Activated CD8-positive, alpha-beta memory T cell treated with anti-CD3 and anti-CD28 coated beads, Interleukin-2, amount 10 ng/mL, durations not matched to agents 7 days and 5 days (primary cell): Measurements from ENCODE around the gene RAD23B. TPM values are rescaled to one million over a fixed set of nuclear protein-coding genes. Genes with fewer than 3 reads are reported as not detected.

Experiments
- ATAC-seq: fragments of 150-1000 bp; cut with Tn5 transposase; one replicate; pipeline ENCODE4 v1.10.0; 2021; ENCODE audit warnings: moderate library complexity
- CTCF ChIA-PET: fragments of 350-600 bp; sonication (Branson Sonifier 250); formaldehyde crosslinking; loops from one replicate; lab custom pipeline; 2021; ENCODE audit warnings: antibody characterized with exemption; lab: Charles Lee
- DNase-seq: peaks from one replicate; pipeline ENCODE4 v3.0.0-alpha.2; 2020
- H3K27ac Mint-ChIP-seq: one replicate; pipeline ENCODE4 v1.8.0; 2021; ENCODE audit warnings: mild to moderate bottlenecking, mixed read lengths
- H3K27me3 Mint-ChIP-seq: one replicate; pipeline ENCODE4 v1.8.0; 2021; ENCODE audit warnings: mixed read lengths
- H3K36me3 Mint-ChIP-seq: one replicate; pipeline ENCODE4 v1.8.0; 2021; ENCODE audit warnings: mild to moderate bottlenecking, mixed read lengths
- H3K4me1 Mint-ChIP-seq: one replicate; pipeline ENCODE4 v1.8.0; 2021; ENCODE audit warnings: mixed read lengths
- H3K4me3 Mint-ChIP-seq: one replicate; pipeline ENCODE4 v1.8.0; 2021; ENCODE audit warnings: mild to moderate bottlenecking, moderate library complexity, mixed read lengths
- H3K9me3 Mint-ChIP-seq: one replicate; pipeline ENCODE4 v1.8.0; 2022; ENCODE audit warnings: low read depth, mixed read lengths
- total RNA-seq, 2 experiments: library from RNA; stranded (reverse); gene quantifications; one replicate each; pipeline ENCODE4 v1.2.3, GENCODE V29; 2021

The RAD23B gene
- total RNA-seq, 2 experiments from 2014 or later, result 98.7 to 109 TPM

- ATAC-seq (no peak), DNase-seq (no peak)
- peaks cover 17% of the 10 kb centered on the region for H3K4me1 Mint-ChIP-seq
- no peaks in the 10 kb centered on the region for H3K9me3 Mint-ChIP-seq
- H3K4me3 Mint-ChIP-seq, result no peak overlapping the region
- CTCF ChIA-PET, result interaction anchor here (1.4 kb wide), 1 partner anchor 68 kb away, joined by 6 read pairs; no protein-coding TSS in a partner anchor
- peaks cover 25% of the 10 kb centered on the region for H3K27me3 Mint-ChIP-seq
- no peak overlapping the region for H3K27ac Mint-ChIP-seq
- H3K36me3 Mint-ChIP-seq, result no peaks in the 10 kb centered on the region
These were observed 9.0 kb upstream of the RAD23B start for GRCh38 chr9:107274096-107274495.

- no peak overlapping the region for H3K27ac Mint-ChIP-seq
- H3K36me3 Mint-ChIP-seq, result no peaks in the 10 kb centered on the region
- CTCF ChIA-PET, result no interaction called here
These were observed 8.1 kb upstream of the RAD23B start for GRCh38 chr9:107274953-107275422.

GRCh38 chr9:107275530-107275929 lies 7.5 kb upstream of the RAD23B start:
- H3K36me3 Mint-ChIP-seq, result no peaks in the 10 kb centered on the region
- H3K27me3 Mint-ChIP-seq, result peaks cover 22% of the 10 kb centered on the region
- H3K4me3 Mint-ChIP-seq, result no peak overlapping the region
- CTCF ChIA-PET, result no interaction called here
- DNase-seq, result no peak
- peaks cover 13% of the 10 kb centered on the region for H3K4me1 Mint-ChIP-seq
- no peaks in the 10 kb centered on the region for H3K9me3 Mint-ChIP-seq
- H3K27ac Mint-ChIP-seq, result no peak overlapping the region
- ATAC-seq, result no peak

More at GRCh38 chr9:107274953-107275422, 8.1 kb upstream of the RAD23B start:
- Mint-ChIP-seq H3K27me3 (peaks cover 24% of the 10 kb centered on the region), H3K9me3 (no peaks in the 10 kb centered on the region), H3K4me1 (peaks cover 17% of the 10 kb centered on the region), H3K4me3 (no peak overlapping the region)
- DNase-seq (no peak), ATAC-seq (no peak)

- ATAC-seq (no peak), DNase-seq (no peak)
- H3K4me1 Mint-ChIP-seq, result peaks cover 20% of the 10 kb centered on the region
- CTCF ChIA-PET, result no interaction called here
- no peak overlapping the region for H3K27ac Mint-ChIP-seq
- H3K27me3 Mint-ChIP-seq, result peaks cover 19% of the 10 kb centered on the region
- no peak overlapping the region for H3K4me3 Mint-ChIP-seq
- no peaks in the 10 kb centered on the region for H3K36me3 Mint-ChIP-seq
- no peaks in the 10 kb centered on the region for H3K9me3 Mint-ChIP-seq
These were observed 5.9 kb upstream of the RAD23B start for GRCh38 chr9:107276966-107277710.

GRCh38 chr9:107277801-107278200 lies 5.3 kb upstream of the RAD23B start:
- no peak for ATAC-seq
- DNase-seq, result no peak
- CTCF ChIA-PET, result no interaction called here
- Mint-ChIP-seq H3K9me3 (no peaks in the 10 kb centered on the region), H3K36me3 (no peaks in the 10 kb centered on the region), H3K4me3 (no peak overlapping the region), H3K27ac (no peak overlapping the region), H3K4me1 (peaks cover 23% of the 10 kb centered on the region), H3K27me3 (peaks cover 19% of the 10 kb centered on the region)

DNA sequence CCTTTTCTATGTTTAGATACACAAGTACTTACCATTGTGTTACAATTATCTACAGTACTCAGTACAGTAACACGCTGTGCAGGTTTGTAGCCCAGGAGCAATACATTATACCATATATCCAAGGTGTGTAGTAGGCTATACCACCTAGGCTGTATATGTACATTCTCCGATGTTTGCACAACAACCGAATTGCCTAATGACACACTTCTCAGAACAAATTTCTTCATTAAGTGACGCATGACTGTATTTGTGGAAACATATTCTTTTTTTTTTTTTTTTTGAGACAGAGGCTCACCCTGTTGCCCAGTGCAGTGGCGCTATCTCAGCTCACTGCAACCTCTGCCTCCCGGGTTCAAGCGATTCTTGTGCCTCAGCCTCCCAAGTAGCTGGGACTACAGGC lies 4.0 kb upstream of the RAD23B start:
- peaks cover 11% of the 10 kb centered on the region for H3K27me3 Mint-ChIP-seq
- CTCF ChIA-PET, result no interaction called here
- H3K36me3 Mint-ChIP-seq, result peaks cover 2% of the 10 kb centered on the region
- ATAC-seq (no peak), DNase-seq (no peak)
- H3K27ac Mint-ChIP-seq, result no peak overlapping the region
- H3K9me3 Mint-ChIP-seq, result no peaks in the 10 kb centered on the region
- peaks cover 18% of the 10 kb centered on the region for H3K4me1 Mint-ChIP-seq
- H3K4me3 Mint-ChIP-seq, result no peak overlapping the region

DNA sequence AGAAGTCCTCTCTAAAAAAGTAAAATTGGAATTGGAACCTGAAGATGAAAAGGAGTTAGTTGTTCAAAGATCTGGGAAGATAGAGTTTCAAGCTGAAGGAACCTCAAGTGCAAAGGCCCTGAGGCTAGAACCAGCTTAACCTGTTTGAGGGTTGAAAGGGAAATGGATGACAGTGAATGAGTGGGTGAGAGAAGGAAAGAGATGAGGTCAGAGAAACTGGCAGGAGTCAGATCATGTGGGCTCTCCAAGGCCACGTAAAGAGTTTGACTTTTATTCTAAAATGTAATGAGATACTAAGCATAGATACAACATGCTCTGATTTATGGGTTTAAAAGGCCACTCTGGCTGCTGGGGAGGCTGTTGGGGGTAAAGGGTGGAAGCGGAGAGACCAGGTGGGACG lies 2.5 kb upstream of the RAD23B start:
- ATAC-seq (no peak), DNase-seq (no peak)
- H3K4me1 Mint-ChIP-seq, result peaks cover 24% of the 10 kb centered on the region
- H3K27me3 Mint-ChIP-seq, result peaks cover 3% of the 10 kb centered on the region
- H3K27ac Mint-ChIP-seq, result no peak overlapping the region
- CTCF ChIA-PET, result interaction anchor here (4.5 kb wide), 1 partner anchor 61 kb away, joined by 22 read pairs; no protein-coding TSS in a partner anchor
- no peak overlapping the region for H3K4me3 Mint-ChIP-seq
- no peaks in the 10 kb centered on the region for H3K9me3 Mint-ChIP-seq
- peaks cover 10% of the 10 kb centered on the region for H3K36me3 Mint-ChIP-seq

- no peak overlapping the region for H3K27ac Mint-ChIP-seq
- CTCF ChIA-PET, result interaction anchor here (4.5 kb wide), 1 partner anchor 60 kb away, joined by 22 read pairs; no protein-coding TSS in a partner anchor
- H3K27me3 Mint-ChIP-seq, result no peaks in the 10 kb centered on the region
- no peaks in the 10 kb centered on the region for H3K9me3 Mint-ChIP-seq
- peaks cover 30% of the 10 kb centered on the region for H3K4me1 Mint-ChIP-seq
- peaks cover 13% of the 10 kb centered on the region for H3K36me3 Mint-ChIP-seq
- no peak overlapping the region for H3K4me3 Mint-ChIP-seq
- ATAC-seq (no peak), DNase-seq (no peak)
These were observed 1.9 kb upstream of the RAD23B start for GRCh38 chr9:107281184-107281583.

DNA sequence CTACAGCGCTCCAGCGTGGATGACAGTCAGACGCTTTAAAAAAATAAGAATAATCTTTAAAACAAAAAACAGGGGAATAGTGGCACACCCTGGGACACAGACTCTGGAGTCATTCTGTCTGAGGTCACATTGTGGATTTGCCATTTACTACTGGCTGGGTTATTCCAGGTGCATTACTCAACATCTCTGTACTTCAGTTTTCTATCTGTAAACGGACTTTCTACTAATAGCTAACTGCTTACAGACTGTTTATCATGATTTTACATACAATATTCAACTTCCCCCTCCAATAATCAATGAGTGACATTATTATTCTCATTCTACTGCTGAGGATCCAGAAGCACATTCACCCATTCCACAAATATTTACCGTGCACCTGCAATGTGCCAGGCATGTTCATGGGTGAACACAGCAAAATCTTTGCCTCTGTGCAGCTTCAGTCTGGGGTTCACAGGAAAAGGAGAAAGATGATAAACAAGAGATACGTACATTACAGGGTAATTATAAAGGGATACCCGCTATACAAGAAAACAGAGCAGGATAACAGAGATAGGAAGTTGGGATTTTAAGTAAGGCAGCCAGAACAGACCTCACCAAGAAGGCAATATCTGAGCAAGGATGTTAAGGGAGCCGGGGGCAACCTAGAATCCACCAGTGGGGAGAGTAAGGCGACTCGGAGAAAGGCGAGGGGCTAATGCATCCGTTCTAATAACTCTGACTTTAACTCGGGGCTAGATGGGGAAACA lies 984 bp upstream of the RAD23B start:
- CTCF ChIA-PET, result interaction anchor here (1.0 to 4.5 kb wide), 3 partner anchors 22 to 109 kb away, joined by 4 to 22 read pairs (median 4); no protein-coding TSS in a partner anchor
- H3K4me1 Mint-ChIP-seq, result peaks cover 38% of the 10 kb centered on the region
- DNase-seq (no peak), ATAC-seq (no peak)
- H3K36me3 Mint-ChIP-seq, result peaks cover 13% of the 10 kb centered on the region
- H3K4me3 Mint-ChIP-seq, result peak overlapping the region; percentile 97
- no peaks in the 10 kb centered on the region for H3K27me3 Mint-ChIP-seq
- no peaks in the 10 kb centered on the region for H3K9me3 Mint-ChIP-seq
- H3K27ac Mint-ChIP-seq, result peak overlapping the region; percentile 76

GRCh38 chr9:107283623-107284616 lies 841 bp downstream of the RAD23B start:
- peaks cover 16% of the 10 kb centered on the region for H3K36me3 Mint-ChIP-seq
- H3K9me3 Mint-ChIP-seq, result no peaks in the 10 kb centered on the region
- DNase-seq (peak; percentile 85), ATAC-seq (peak; percentile 53)
- peak overlapping the region; percentile 97 for H3K4me3 Mint-ChIP-seq
- CTCF ChIA-PET, result interaction anchor here (0.9 to 4.5 kb wide), 5 partner anchors 13 to 111 kb away, joined by 3 to 22 read pairs (median 4); no protein-coding TSS in a partner anchor
- no peaks in the 10 kb centered on the region for H3K27me3 Mint-ChIP-seq
- peak overlapping the region; percentile 92 for H3K27ac Mint-ChIP-seq
- H3K4me1 Mint-ChIP-seq, result peaks cover 50% of the 10 kb centered on the region

- H3K27me3 Mint-ChIP-seq, result no peaks in the 10 kb centered on the region
- H3K4me3 Mint-ChIP-seq, result peak overlapping the region; percentile 97
- H3K4me1 Mint-ChIP-seq, result peaks cover 57% of the 10 kb centered on the region
- DNase-seq, result no peak
- no peak for ATAC-seq
- H3K27ac Mint-ChIP-seq, result peak overlapping the region; percentile 92
- CTCF ChIA-PET, result interaction anchor here (0.9 to 4.5 kb wide), 3 partner anchors 13 to 57 kb away, joined by 3 to 22 read pairs (median 4); no protein-coding TSS in a partner anchor
- H3K9me3 Mint-ChIP-seq, result no peaks in the 10 kb centered on the region
- peaks cover 20% of the 10 kb centered on the region for H3K36me3 Mint-ChIP-seq
These were observed 1.6 kb downstream of the RAD23B start for GRCh38 chr9:107284636-107285035.

GRCh38 chr9:107285286-107285685 lies 2.2 kb downstream of the RAD23B start:
- no peak for DNase-seq
- Mint-ChIP-seq H3K4me3 (peak overlapping the region; percentile 97), H3K27ac (peak overlapping the region; percentile 92), H3K4me1 (peaks cover 64% of the 10 kb centered on the region), H3K36me3 (peaks cover 22% of the 10 kb centered on the region), H3K9me3 (no peaks in the 10 kb centered on the region), H3K27me3 (no peaks in the 10 kb centered on the region)
- no peak for ATAC-seq
- CTCF ChIA-PET, result interaction anchor here (1.0 to 1.2 kb wide), 2 partner anchors 17 to 56 kb away, joined by 3 read pairs; no protein-coding TSS in a partner anchor
